NCI-H128 (cell line): Measurements from ENCODE around the gene SLC13A5.
"Not testable (repeated sequence)": the region's sequence is repeated elsewhere in the genome, so short reads cannot be mapped to it uniquely, and the experiment has no call there.

ENCODE experiments used
- DNase-seq: peaks from one replicate; lab custom pipeline; 2025; ENCODE audit not compliant: unreplicated experiment; lab: John Stamatoyannopoulos, UW

The SLC13A5 gene

GRCh38 chr17:6713130-6713917 lies at the start of gene SLC13A5:
SLC13A5 (minus strand) TSS chr17:6713369; CDS start chr17:6713333, 36 bp downstream.
- DNase-seq: no peak

DNA sequence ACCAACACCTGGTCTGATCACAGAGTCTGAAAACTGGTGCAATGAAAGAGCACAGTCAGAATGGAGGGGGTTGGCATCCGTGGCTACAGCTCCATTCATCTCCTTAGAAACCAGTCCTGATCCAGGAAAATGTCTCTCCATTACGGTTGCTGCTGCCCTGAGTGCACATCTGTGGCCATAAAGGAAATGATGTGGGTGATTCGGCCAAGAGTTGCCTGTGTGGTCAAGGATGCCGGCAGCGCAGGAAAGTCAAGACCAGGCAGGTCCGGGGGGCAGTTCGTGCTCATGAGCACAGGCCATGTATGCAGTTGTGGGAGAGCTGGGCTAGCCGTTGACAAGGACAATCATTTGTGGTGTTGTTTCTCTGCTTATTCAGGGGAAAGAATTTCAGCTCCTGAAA lies 48.6 kb upstream of the SLC13A5 start:
- no peak for DNase-seq

DNA sequence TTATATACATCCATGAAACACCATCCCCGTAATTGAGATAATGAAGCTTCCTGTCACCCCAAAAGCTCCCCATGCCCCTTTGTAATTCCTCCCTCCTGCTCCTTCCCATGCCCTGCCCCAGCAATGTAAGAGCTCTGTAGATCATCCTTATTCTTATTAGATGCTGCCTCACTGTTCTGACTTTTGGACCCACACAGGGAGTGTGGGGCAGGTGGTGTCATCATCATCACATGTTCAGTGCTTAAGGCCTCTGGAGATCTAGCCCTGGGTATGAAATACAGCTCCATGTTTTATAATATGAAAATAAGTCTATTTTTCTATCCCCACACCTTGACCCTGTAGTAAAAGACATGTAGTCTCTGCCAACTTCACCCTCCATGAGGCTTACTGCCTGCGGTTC lies 44.6 kb upstream of the SLC13A5 start:
- DNase-seq: no peak

DNA sequence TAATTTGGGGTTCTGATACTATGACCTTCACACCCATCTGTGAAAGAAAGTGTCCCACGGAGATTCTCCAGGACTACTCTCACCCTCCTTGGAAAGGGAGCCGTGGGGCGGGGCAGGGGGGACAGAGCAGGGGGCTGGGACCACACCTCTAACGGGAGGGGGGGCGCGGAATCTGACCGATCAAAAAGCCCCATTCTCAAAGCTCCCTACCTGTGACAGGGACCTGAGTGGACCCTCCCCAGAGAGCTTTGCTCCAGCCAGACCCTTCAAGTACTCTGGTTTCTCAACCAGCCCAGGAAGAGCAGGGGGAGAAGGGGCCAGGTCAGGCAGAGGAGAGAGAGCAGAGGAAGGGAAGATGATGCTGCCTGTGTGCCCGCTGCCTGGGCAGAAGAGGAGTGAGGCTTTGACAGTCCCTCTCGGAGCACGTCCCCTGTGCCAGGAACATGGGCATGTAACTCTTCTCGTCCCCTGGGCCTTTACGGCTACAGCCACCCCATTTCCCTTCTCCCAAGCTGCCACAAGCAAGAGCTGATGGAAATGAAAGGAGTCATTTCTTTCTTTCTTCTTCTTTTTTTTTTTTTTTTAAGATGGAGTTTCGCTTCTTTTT lies 43.4 kb upstream of the SLC13A5 start:
- no peak for DNase-seq

DNA sequence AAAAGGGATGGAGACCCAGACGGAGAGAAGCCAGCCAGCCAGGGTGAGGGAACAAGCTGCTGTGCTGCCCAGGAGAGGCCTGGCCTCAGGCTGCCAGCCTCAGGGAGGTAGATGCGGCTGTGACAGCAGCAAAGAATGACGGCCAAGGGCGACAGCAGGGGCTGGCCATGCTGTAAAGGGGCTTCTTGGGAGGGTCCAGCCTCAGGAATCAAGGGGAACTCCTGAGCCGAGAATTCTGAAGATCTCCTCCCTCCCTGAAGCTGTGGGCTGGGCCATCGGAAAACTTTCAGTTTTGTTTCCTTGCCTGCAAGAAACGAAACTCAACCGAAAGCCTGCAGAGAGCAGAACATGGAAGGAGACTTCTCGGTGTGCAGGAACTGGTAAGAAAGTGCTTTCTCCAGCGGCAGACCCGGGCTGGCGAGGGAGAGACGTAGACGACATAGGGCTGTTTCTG lies 42.6 kb upstream of the SLC13A5 start, which contains the start of gene XAF1:
XAF1 (plus strand) TSS at position 316 of the 454 bp plus-strand sequence; CDS start at position 349, 33 bp downstream.
- no peak for DNase-seq

GRCh38 chr17:6755281-6755680 lies 42.1 kb upstream of the SLC13A5 start:
- DNase-seq: no peak

GRCh38 chr17:6753546-6753945 lies 40.4 kb upstream of the SLC13A5 start:
- no peak for DNase-seq

DNA sequence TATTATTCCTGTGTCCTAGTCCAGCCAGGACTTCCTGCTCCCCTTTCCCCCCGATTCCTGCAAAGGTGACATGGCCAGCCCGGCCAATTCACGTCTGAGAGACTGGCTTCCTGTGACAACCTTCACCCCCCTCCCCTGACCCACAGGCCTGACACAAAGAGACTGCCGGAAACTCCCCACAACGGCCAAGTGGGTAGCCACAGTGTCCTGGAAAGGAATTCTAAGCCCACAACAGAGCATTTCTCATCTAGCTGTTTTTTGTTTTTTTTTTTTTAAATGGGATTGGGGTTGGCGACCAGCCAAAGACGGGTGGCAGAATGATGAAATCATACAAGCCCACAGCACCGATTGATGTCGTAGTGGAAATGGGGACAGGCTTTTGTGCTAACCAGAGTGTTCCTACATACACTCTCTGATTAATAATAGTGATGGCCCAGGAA lies 39.9 kb upstream of the SLC13A5 start:
- DNase-seq: no peak

DNA sequence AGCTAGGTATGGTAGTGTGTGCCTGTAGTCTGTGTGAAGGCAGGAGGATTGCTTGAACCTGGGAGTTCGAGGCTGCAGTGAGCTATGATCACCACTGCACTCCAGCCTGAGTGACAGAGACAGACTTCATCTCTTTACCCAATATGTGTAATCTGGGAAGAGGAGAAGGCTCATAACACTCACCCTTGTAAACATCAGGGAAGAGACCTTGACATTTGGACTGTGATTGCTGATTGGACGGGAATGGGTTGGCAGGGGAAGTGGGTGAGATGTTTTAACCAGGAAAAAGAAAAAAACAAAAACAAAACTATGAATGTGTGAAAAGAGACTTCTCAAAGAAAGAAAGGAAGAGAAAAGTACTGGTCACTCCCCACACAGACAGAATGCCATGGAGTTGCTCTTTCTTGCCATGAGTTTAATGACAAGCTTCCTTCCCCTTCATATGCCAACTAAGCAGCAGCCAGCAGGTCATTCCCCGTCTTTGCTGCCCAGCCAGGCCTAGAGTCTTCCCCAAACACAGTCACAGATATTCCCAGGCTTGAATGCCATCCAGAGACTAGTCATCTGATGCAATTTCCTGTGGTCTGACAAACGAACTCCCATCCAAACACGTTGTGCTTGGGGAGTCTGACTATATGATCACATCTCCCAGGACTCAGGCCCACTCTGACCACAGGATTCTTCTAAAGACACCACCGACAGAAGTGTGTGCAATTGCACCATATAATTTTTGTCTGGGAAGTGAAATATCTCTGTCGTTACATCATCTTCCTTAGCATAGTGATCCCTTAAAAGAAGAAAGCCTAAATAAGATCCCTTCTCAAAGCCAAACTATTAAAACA lies 39.1 kb upstream of the SLC13A5 start:
- DNase-seq: no peak

DNA sequence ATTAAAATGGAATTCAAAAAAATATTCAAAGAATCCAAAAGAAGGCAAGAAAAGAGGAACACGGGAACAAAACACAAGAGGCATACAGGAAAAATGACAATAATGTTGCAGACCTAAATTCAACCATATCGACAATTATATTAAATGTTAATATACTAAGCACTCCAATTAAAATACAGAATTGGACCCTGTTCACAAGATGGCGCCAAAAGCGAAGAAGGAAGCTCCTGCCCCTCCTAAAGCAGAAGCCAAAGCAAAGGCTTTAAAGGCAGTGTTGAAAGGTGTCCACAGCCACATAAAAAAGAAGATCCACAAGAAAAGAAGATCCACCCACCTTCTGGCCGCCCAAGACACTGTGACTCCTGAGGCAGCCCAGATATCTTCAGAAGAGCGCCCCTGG lies 36.4 kb upstream of the SLC13A5 start:
- no peak for DNase-seq

GRCh38 chr17:6748617-6749016 lies 35.4 kb upstream of the SLC13A5 start:
- no peak for DNase-seq

GRCh38 chr17:6746665-6747064 lies 33.5 kb upstream of the SLC13A5 start:
- not testable (repeated sequence) for DNase-seq

GRCh38 chr17:6729531-6729930 lies 16.4 kb upstream of the SLC13A5 start:
- no peak for DNase-seq

DNA sequence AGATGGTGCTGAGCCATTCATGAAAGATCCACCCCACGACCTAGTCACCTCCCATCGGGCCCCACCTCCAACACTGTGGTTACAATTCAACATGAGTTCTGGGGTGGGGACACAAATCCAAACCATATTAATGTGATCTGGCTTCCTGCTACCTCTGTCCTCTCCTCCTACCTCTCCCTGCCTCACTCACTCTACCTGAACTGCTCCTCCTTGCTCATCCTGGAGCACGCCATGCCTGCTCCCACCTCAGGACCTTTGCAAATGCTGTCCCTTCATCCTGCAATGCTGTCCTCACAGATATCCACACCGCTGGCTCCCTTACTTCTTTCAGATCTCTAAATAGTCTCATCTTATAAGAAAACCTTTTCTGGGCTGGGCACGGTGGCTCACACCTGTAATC lies 10.8 kb upstream of the SLC13A5 start:
- no peak for DNase-seq

GRCh38 chr17:6721744-6722143 lies 8.6 kb upstream of the SLC13A5 start:
- DNase-seq: no peak

- DNase-seq: no peak
Observed at GRCh38 chr17:6716736-6717135, 3.6 kb upstream of the SLC13A5 start.

- no peak for DNase-seq
Observed at GRCh38 chr17:6714315-6714874, 1.2 kb upstream of the SLC13A5 start.

- no peak for DNase-seq
Observed at GRCh38 chr17:6713918-6714271, 726 bp upstream of the SLC13A5 start.

GRCh38 chr17:6712854-6713129 lies 377 bp downstream of the SLC13A5 start:
- DNase-seq: no peak

GRCh38 chr17:6712058-6712853 lies 913 bp downstream of the SLC13A5 start:
- DNase-seq: no peak

- no peak for DNase-seq
Observed at GRCh38 chr17:6711681-6712057, 1.5 kb downstream of the SLC13A5 start.
